Osteocyte (in vitro differentiated cells): Measurements from ENCODE around the gene DHRS12. TPM values are rescaled to one million over a fixed set of nuclear protein-coding genes. Genes with fewer than 3 reads are reported as not detected.

ENCODE experiments used
- DNase-seq: peaks from one replicate; pipeline ENCODE4 v3.0.0; 2021; ENCODE audit warnings: mixed read lengths; ENCODE audit not compliant: unreplicated experiment; ENCODE audit errors: extremely low spot score
- H3K27ac Mint-ChIP-seq: one replicate; pipeline ENCODE4 v1.8.0; 2021; ENCODE audit warnings: mild to moderate bottlenecking, mixed read lengths; ENCODE audit not compliant: unreplicated experiment
- H3K27me3 Mint-ChIP-seq: one replicate; pipeline ENCODE4 v1.8.0; 2021; ENCODE audit warnings: mixed read lengths; ENCODE audit not compliant: unreplicated experiment
- H3K36me3 Mint-ChIP-seq: one replicate; pipeline ENCODE4 v1.8.0; 2021; ENCODE audit warnings: mixed read lengths; ENCODE audit not compliant: unreplicated experiment
- H3K4me1 Mint-ChIP-seq: one replicate; pipeline ENCODE4 v1.8.0; 2021; ENCODE audit warnings: mixed read lengths; ENCODE audit not compliant: unreplicated experiment
- H3K4me3 Mint-ChIP-seq: one replicate; pipeline ENCODE4 v1.8.0; 2021; ENCODE audit warnings: mild to moderate bottlenecking, moderate library complexity, mixed read lengths; ENCODE audit not compliant: unreplicated experiment
- H3K9me3 Mint-ChIP-seq: one replicate; pipeline ENCODE4 v1.8.0; 2021; ENCODE audit warnings: mixed read lengths; ENCODE audit not compliant: unreplicated experiment
- total RNA-seq: library from RNA; stranded (reverse); gene quantifications from 2 replicates; pipeline ENCODE4 v1.2.1, GENCODE V29; 2021
- TF ChIP-seq, protein P1 (sequence below): fragments of 200-600 bp; sonication (generic); IDR thresholded peaks from 2 replicates; pipeline ENCODE4 v1.5.0; 2021; ENCODE audit warnings: antibody characterized with exemption, mild to moderate bottlenecking, moderate library complexity

Gene DHRS12
- total RNA-seq, 1 donor from 2014 or later, result 9.2 TPM

DNA sequence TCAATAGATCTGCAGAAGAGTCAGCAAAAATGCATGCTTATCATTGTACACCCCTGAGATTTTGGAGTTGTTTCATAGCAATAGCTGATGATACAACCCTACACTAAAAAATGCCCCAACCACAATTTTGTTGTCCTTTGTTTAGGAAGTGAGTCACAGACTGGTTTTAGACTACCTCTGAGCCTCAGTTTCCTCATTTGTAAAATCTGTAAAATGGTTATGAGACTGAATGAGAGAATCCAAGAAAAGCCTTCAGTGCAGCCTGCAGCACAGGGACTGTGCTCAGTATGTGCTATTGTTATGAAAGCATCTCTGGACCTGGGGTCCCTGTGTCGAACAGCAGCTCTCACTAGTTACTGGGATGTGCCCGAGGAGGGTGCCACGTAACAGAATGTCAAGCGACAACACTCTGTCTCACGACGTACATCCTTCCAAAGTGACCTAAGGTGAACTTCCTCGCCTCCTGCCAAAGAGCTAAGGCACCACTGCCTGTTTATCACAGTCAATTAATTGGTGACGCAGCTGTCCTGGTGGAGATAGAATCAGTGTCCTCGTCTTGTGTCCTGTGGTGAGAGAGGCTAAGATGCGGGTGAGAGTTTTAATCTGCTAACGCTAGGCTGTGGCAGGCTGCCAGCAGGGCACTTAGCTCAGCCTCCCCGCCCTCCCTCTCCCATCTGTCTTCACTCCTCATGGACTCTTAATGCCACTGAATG is 18.1 kb downstream of the DHRS12 start:
- H3K9me3 Mint-ChIP-seq, result no peaks in the 10 kb centered on the region
- TF ChIP-seq, protein P1, sequence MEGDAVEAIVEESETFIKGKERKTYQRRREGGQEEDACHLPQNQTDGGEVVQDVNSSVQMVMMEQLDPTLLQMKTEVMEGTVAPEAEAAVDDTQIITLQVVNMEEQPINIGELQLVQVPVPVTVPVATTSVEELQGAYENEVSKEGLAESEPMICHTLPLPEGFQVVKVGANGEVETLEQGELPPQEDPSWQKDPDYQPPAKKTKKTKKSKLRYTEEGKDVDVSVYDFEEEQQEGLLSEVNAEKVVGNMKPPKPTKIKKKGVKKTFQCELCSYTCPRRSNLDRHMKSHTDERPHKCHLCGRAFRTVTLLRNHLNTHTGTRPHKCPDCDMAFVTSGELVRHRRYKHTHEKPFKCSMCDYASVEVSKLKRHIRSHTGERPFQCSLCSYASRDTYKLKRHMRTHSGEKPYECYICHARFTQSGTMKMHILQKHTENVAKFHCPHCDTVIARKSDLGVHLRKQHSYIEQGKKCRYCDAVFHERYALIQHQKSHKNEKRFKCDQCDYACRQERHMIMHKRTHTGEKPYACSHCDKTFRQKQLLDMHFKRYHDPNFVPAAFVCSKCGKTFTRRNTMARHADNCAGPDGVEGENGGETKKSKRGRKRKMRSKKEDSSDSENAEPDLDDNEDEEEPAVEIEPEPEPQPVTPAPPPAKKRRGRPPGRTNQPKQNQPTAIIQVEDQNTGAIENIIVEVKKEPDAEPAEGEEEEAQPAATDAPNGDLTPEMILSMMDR, result no peak
- no peak overlapping the region for H3K4me3 Mint-ChIP-seq
- H3K36me3 Mint-ChIP-seq, result peaks cover 2% of the 10 kb centered on the region
- DNase-seq, result no peak
- H3K4me1 Mint-ChIP-seq, result peaks cover 2% of the 10 kb centered on the region
- H3K27me3 Mint-ChIP-seq, result no peaks in the 10 kb centered on the region
- no peak overlapping the region for H3K27ac Mint-ChIP-seq

DNA sequence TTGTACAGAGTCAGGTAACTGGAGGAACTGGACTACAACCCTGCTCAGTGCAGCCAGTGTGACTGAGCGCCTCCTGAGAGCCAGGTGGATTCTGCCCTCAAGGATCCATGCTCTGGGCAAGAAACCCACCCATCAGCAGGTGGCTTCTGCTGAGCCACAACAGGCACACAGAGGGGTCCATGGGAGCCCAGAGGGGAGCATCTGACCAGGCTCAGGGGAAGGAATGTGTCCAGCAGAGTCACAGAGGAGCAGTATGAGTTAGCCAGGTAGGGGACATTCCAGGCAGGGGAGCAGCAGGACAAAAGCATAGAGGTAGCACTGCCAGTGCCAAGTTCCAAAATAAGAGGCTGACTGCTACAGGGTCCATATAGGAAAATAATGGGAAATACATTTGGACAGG is 19.9 kb downstream of the DHRS12 start:
- H3K36me3 Mint-ChIP-seq, result no peaks in the 10 kb centered on the region

DNA sequence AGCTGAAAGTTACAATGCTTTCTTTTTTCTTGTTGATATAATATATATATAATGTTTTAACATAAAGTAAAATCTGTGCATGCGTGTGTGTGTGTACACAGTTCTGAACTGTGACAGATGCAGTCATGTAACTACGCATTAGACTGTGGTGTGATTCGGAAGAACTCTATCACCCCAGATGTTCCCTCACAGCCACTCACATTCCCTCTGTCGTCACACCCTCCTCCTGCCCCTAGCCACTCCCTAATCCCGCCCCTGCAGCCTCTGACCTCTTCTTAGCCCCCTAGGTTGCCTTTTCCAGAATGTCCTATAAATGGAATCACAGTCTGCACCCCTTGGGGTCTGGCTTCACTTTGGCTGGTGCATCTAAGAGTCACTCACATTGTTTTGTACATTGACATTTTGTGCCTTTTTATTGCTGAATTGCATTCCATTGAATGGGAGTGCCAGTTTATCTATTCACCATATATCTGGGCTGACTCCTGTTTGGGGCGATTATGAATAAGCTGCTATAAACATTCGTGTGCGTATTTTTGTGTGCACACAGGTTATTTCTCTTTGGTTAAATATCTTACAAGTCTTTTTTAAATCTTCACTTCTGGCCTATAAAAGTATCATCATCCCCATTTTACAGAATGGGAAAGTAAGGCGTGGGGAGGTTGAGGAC is 20.4 kb downstream of the DHRS12 start:
- TF ChIP-seq, protein P1, result no peak
- H3K27me3 Mint-ChIP-seq, result no peaks in the 10 kb centered on the region
- no peak overlapping the region for H3K4me3 Mint-ChIP-seq
- no peak overlapping the region for H3K27ac Mint-ChIP-seq
- no peak for DNase-seq
- H3K9me3 Mint-ChIP-seq, result no peaks in the 10 kb centered on the region
- H3K36me3 Mint-ChIP-seq, result no peaks in the 10 kb centered on the region
- peaks cover 2% of the 10 kb centered on the region for H3K4me1 Mint-ChIP-seq

More for the DNA sequence above, 19.9 kb downstream of the DHRS12 start:
- DNase-seq, result no peak
- H3K4me1 Mint-ChIP-seq, result peaks cover 2% of the 10 kb centered on the region
- no peak overlapping the region for H3K27ac Mint-ChIP-seq
- H3K9me3 Mint-ChIP-seq, result no peaks in the 10 kb centered on the region
- H3K4me3 Mint-ChIP-seq, result no peak overlapping the region
- TF ChIP-seq, protein P1, result no peak
- H3K27me3 Mint-ChIP-seq, result no peaks in the 10 kb centered on the region

DNA sequence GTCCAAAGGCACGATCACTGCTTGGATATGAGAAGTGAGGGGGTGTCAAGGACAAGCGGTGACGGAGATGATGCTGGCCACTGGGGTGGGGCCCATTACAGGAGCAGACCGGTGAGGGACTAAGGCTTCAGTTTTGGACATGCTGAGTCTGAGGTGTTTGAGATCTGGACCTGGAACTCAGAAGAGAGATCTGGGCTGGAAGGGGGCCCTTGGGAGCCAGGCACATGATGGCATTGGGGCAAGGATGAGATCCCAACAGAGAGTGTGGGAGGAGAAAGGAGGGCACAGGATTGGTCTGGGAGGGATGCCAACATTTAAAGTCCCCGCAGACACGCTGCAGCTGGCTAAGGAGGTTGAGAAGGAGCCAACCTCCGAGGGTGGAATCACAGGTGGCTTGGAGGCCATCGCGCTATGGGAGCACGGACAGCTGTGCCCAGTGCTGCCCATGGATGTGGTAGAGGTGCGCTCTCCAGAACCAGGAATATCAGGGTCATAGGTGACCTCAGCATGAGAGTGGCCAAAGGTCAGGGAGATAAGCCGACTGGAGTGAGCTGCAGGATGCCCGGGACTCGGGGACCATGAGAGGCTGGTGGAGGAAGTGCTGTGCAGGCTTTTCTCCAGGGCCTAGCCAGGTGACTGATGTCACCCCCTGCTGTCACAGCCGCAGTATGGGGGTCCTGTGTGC is 21.8 kb downstream of the DHRS12 start:
- no peaks in the 10 kb centered on the region for H3K9me3 Mint-ChIP-seq
- no peak overlapping the region for H3K27ac Mint-ChIP-seq
- no peaks in the 10 kb centered on the region for H3K27me3 Mint-ChIP-seq
- TF ChIP-seq, protein P1, result no peak
- DNase-seq, result no peak
- no peaks in the 10 kb centered on the region for H3K36me3 Mint-ChIP-seq
- peaks cover 2% of the 10 kb centered on the region for H3K4me1 Mint-ChIP-seq
- no peak overlapping the region for H3K4me3 Mint-ChIP-seq
